Gastrocnemius medialis (tissue), 4 donors: ENCODE measurements around the gene ECHDC3.

ENCODE experiments used
- POLR2A ChIP-seq, 2 donors: fragments of 450-650 bp; IDR thresholded peaks; one replicate each; pipeline ENCODE4 v1.6.1; 2017; ENCODE audit warnings: antibody characterized with exemption in 2 of 2, mild to moderate bottlenecking in 2 of 2, moderate library complexity in 2 of 2
- TF ChIP-seq, protein P1 (sequence below), 5 experiments: fragments of 450-650 bp in 3 of 5; fragments of 200-600 bp in 2 of 5; sonication (generic) in 2 of 5; IDR thresholded peaks in 4 of 5; conservative IDR thresholded peaks in 1 of 5; 1 replicate in 4 of 5; 2 replicates in 1 of 5; pipeline ENCODE4 v1.5.1; 2016 to 2019; ENCODE audit warnings: antibody characterized with exemption in 5 of 5, mild to moderate bottlenecking in 3 of 5, moderate library complexity in 3 of 5

DNA sequence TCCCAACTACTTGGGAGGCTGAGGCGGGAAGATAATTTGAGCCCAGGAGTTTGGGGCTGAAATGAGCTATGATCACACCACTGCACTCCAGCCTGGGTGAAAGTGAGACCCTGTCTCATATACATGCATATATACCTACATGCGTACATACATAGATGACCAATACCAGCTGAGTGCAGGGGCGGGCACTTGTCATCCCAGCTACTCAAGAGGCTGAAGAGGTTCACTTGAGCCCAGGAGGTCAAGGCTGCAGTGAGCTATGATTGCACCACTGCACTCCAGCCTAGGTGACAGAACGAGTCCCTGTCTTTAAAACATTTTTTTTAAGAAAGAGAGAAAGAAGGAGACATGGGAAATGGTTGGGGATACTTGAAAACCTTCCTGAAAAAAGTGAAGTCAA lies 63.6 kb downstream of the ECHDC3 start:
- TF ChIP-seq, protein P1, sequence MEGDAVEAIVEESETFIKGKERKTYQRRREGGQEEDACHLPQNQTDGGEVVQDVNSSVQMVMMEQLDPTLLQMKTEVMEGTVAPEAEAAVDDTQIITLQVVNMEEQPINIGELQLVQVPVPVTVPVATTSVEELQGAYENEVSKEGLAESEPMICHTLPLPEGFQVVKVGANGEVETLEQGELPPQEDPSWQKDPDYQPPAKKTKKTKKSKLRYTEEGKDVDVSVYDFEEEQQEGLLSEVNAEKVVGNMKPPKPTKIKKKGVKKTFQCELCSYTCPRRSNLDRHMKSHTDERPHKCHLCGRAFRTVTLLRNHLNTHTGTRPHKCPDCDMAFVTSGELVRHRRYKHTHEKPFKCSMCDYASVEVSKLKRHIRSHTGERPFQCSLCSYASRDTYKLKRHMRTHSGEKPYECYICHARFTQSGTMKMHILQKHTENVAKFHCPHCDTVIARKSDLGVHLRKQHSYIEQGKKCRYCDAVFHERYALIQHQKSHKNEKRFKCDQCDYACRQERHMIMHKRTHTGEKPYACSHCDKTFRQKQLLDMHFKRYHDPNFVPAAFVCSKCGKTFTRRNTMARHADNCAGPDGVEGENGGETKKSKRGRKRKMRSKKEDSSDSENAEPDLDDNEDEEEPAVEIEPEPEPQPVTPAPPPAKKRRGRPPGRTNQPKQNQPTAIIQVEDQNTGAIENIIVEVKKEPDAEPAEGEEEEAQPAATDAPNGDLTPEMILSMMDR (IDR thresholded peaks at IDR 0.05 in 4 of 5, conservative IDR thresholded peaks at IDR 0.05 in 1 of 5) = no peak
- TF ChIP-seq POLR2A (IDR thresholded peaks at IDR 0.05) = no peak
